Stimulated activated CD8-positive, alpha-beta memory T cell treated with anti-CD3 and anti-CD28 coated beads, Interleukin-7, amount 100 ng/mL, for 24 hours (primary cell): ENCODE results near the gene SYPL2.

Source experiments
- DNase-seq: peaks from one replicate; pipeline ENCODE4 v3.0.0-alpha.2; 2020; ENCODE audit warnings: low read depth

Gene SYPL2

GRCh38 chr1:109492779-109493178, 26.4 kb downstream of the SYPL2 start:
- DNase-seq, result no peak

GRCh38 chr1:109493227-109493626, 26.9 kb downstream of the SYPL2 start:
- no peak for DNase-seq

- peak; percentile 74 for DNase-seq
Observed at GRCh38 chr1:109493805-109494539, 27.6 kb downstream of the SYPL2 start, which contains the start of gene CYB561D1. Gene CYB561D1, plus strand, starts transcription at chr1:109494094. Its CDS starts 46 bp downstream, at chr1:109494140.

- no peak for DNase-seq
Observed at GRCh38 chr1:109495738-109496137, 29.4 kb downstream of the SYPL2 start.

GRCh38 chr1:109497449-109498160, 31.3 kb downstream of the SYPL2 start:
- no peak for DNase-seq

- no peak for DNase-seq
Observed at GRCh38 chr1:109498161-109498801, 31.9 kb downstream of the SYPL2 start.

GRCh38 chr1:109499081-109499480, 32.7 kb downstream of the SYPL2 start:
- DNase-seq, result no peak

GRCh38 chr1:109499661-109500536, 33.6 kb downstream of the SYPL2 start:
- DNase-seq, result no peak

GRCh38 chr1:109500941-109501381, 34.6 kb downstream of the SYPL2 start:
- no peak for DNase-seq

GRCh38 chr1:109501644-109502363, 35.5 kb downstream of the SYPL2 start:
- DNase-seq, result no peak

- no peak for DNase-seq
Observed at GRCh38 chr1:109502364-109502851, 36.1 kb downstream of the SYPL2 start.

GRCh38 chr1:109503935-109504334, 37.6 kb downstream of the SYPL2 start:
- DNase-seq, result no peak

- DNase-seq, result no peak
Observed at GRCh38 chr1:109504974-109505373, 38.6 kb downstream of the SYPL2 start.

GRCh38 chr1:109508001-109508872, 41.9 kb downstream of the SYPL2 start:
- no peak for DNase-seq

- no peak for DNase-seq
Observed at GRCh38 chr1:109508873-109509175, 42.5 kb downstream of the SYPL2 start.

- DNase-seq, result no peak
Observed at GRCh38 chr1:109509176-109510134, 43.1 kb downstream of the SYPL2 start, which contains the start of gene AMIGO1. Gene AMIGO1, minus strand, starts transcription at chr1:109509727. Its CDS starts 815 bp downstream, at chr1:109508912.

- DNase-seq, result no peak
Observed at GRCh38 chr1:109513110-109513710, 46.9 kb downstream of the SYPL2 start.

- no peak for DNase-seq
Observed at GRCh38 chr1:109514846-109515245, 48.5 kb downstream of the SYPL2 start.
